CD4-positive, alpha-beta T cell (primary cell): ENCODE measurements around the gene ASCL3. TPM values are rescaled to one million over a fixed set of nuclear protein-coding genes. Genes with fewer than 3 reads are reported as not detected.
"Not testable (repeated sequence)": the region's sequence is repeated elsewhere in the genome, so short reads cannot be mapped to it uniquely, and the experiment has no call there.

ENCODE experiments used
- ATAC-seq: fragments of 200-7000 bp; cut with Tn5 transposase; one replicate; pipeline ENCODE4 v1.10.0; 2022; ENCODE audit warnings: mild to moderate bottlenecking; ENCODE audit not compliant: poor library complexity
- CTCF ChIA-PET: fragments of 350-600 bp; sonication (Branson Sonifier 250); formaldehyde crosslinking; loops from one replicate; lab custom pipeline; 2021; ENCODE audit warnings: antibody characterized with exemption, inconsistent platforms; lab: Charles Lee
- POLR2A ChIA-PET: fragments of 350-600 bp; sonication (Branson Sonifier 250); formaldehyde crosslinking; loops from one replicate; lab custom pipeline; 2021; ENCODE audit warnings: antibody characterized with exemption, inconsistent platforms; lab: Charles Lee
- DNase-seq, 14 experiments: peaks; one replicate each; pipeline ENCODE4 v3.0.0-alpha.2; 2013 to 2020; ENCODE audit warnings: mixed read lengths in 2 of 14
- H3K27ac ChIP-seq, 2 donors: one replicate each; pipeline versions ENCODE4 v1.5.1 to v1.7.0; 2013; ENCODE audit warnings: low read length in 2 of 2, low read depth in 1 of 2, mild to moderate bottlenecking in 1 of 2
- H3K27me3 ChIP-seq, 2 experiments: 1 replicate in 1 of 2; 2 replicates in 1 of 2; pipeline versions ENCODE4 v1.6.1 to v1.7.0; 2013; ENCODE audit warnings: low read length in 2 of 2, control low read depth in 1 of 2, mild to moderate bottlenecking in 1 of 2, moderate library complexity in 1 of 2; ENCODE audit not compliant: insufficient read depth in 2 of 2, control insufficient read depth in 1 of 2
- H3K36me3 ChIP-seq: one replicate; pipeline ENCODE4 v1.6.1; 2013; ENCODE audit warnings: low read length, control low read depth; ENCODE audit not compliant: insufficient read depth
- H3K4me1 ChIP-seq: one replicate; pipeline ENCODE4 v1.6.1; 2013; ENCODE audit warnings: low read length, control low read depth; ENCODE audit not compliant: insufficient read depth
- H3K4me3 ChIP-seq: one replicate; pipeline ENCODE4 v1.5.1; 2013; ENCODE audit warnings: mild to moderate bottlenecking, low read length, moderate library complexity
- H3K9me3 ChIP-seq, 2 experiments: 1 replicate in 1 of 2; 2 replicates in 1 of 2; pipeline versions ENCODE4 v1.6.1 to v1.7.0; 2013; ENCODE audit warnings: low read length in 2 of 2, mild to moderate bottlenecking in 2 of 2, control low read depth in 1 of 2, moderate library complexity in 1 of 2; ENCODE audit not compliant: control insufficient read depth in 1 of 2, insufficient read depth in 1 of 2
- H3K27ac Mint-ChIP-seq: one replicate; pipeline ENCODE4 v1.8.0; 2020; ENCODE audit warnings: mixed read lengths
- H3K27me3 Mint-ChIP-seq: one replicate; pipeline ENCODE4 v1.8.0; 2021; ENCODE audit warnings: mixed read lengths
- H3K36me3 Mint-ChIP-seq: one replicate; pipeline ENCODE4 v1.8.0; 2021; ENCODE audit warnings: low read depth, mixed read lengths
- H3K4me1 Mint-ChIP-seq: one replicate; pipeline ENCODE4 v1.8.0; 2021; ENCODE audit warnings: low read depth, mixed read lengths
- H3K4me3 Mint-ChIP-seq: one replicate; pipeline ENCODE4 v1.8.0; 2020; ENCODE audit warnings: mild to moderate bottlenecking, mixed read lengths
- H3K9me3 Mint-ChIP-seq: one replicate; pipeline ENCODE4 v1.8.0; 2020; ENCODE audit warnings: mixed read lengths
- CTCF ChIP-seq: fragments of 200-600 bp; IDR thresholded peaks from one replicate; pipeline ENCODE4 v1.8.0; 2022; ENCODE audit warnings: antibody characterized with exemption, mild to moderate bottlenecking
- intact Hi-C, 2 experiments: fragments of 100-400 bp; cut with DNase I in 1 of 2; cut with micrococcal nuclease in 1 of 2; formaldehyde crosslinking; loops; one replicate each; pipeline versions ENCODE4 v1.15.1 to v1.9.0; 2023 to 2025; cut with DNase I, micrococcal nuclease
- total RNA-seq, 174 experiments: library from RNA in 2 of 174; stranded (reverse) in 2 of 174; gene quantifications; one replicate each; pipeline ENCODE4 v1.2.3 and lab custom pipeline; 2021 to 2026

Gene ASCL3
- total RNA-seq, 2 experiments from 2014 or later: not detected

GRCh38 chr11:8907116-8907515 lies 35.7 kb downstream of the ASCL3 start:
- H3K4me3 ChIP-seq: no peak overlapping the region
- Mint-ChIP-seq H3K27ac (no peak overlapping the region), H3K9me3 (peaks cover 5% of the 10 kb centered on the region), H3K4me1 (peaks cover 22% of the 10 kb centered on the region), H3K36me3 (peaks cover 5% of the 10 kb centered on the region), H3K27me3 (no peaks in the 10 kb centered on the region), H3K4me3 (no peak overlapping the region)
- intact Hi-C loops: no loop called here
- no peaks in the 10 kb centered on the region for H3K9me3 ChIP-seq
- ChIA-PET POLR2A (no interaction called here), CTCF (no interaction called here)
- H3K36me3 ChIP-seq: no peaks in the 10 kb centered on the region
- no peak for TF ChIP-seq CTCF
- DNase-seq: no peak
- H3K27me3 ChIP-seq: no peaks in the 10 kb centered on the region
- H3K4me1 ChIP-seq: peaks cover 16% of the 10 kb centered on the region
- no peak for ATAC-seq
- H3K27ac ChIP-seq: no peak overlapping the region

GRCh38 chr11:8905528-8906165 lies 37.2 kb downstream of the ASCL3 start:
- peaks cover 6% of the 10 kb centered on the region for H3K36me3 Mint-ChIP-seq
- H3K4me3 ChIP-seq: no peak overlapping the region
- peaks cover 21% of the 10 kb centered on the region for H3K4me1 Mint-ChIP-seq
- H3K27me3 ChIP-seq: no peaks in the 10 kb centered on the region
- peaks cover 6% of the 10 kb centered on the region for H3K27me3 Mint-ChIP-seq
- POLR2A ChIA-PET: no interaction called here
- peaks cover 11% of the 10 kb centered on the region for H3K4me1 ChIP-seq
- H3K9me3 ChIP-seq: no peaks in the 10 kb centered on the region
- H3K36me3 ChIP-seq: no peaks in the 10 kb centered on the region
- intact Hi-C loops: no loop called here
- CTCF ChIA-PET: no interaction called here
- TF ChIP-seq CTCF: no peak
- no peak overlapping the region for H3K27ac ChIP-seq
- no peak overlapping the region for H3K4me3 Mint-ChIP-seq
- H3K27ac Mint-ChIP-seq: no peak overlapping the region
- peaks cover 9% of the 10 kb centered on the region for H3K9me3 Mint-ChIP-seq
- no peak for ATAC-seq
- DNase-seq: no peak

- ChIA-PET CTCF (no interaction called here), POLR2A (no interaction called here)
- H3K36me3 Mint-ChIP-seq: peaks cover 19% of the 10 kb centered on the region
- no peak overlapping the region for H3K4me3 Mint-ChIP-seq
- DNase-seq (no peak), ATAC-seq (no peak)
- H3K27ac Mint-ChIP-seq: no peak overlapping the region
- Histone ChIP-seq H3K36me3 (no peaks in the 10 kb centered on the region), H3K9me3 (peaks cover 9 to 17% of the 10 kb centered on the region in 2 experiments), H3K4me3 (no peak overlapping the region), H3K27me3 (no peaks in the 10 kb centered on the region), H3K27ac (no peak overlapping the region), H3K4me1 (no peaks in the 10 kb centered on the region)
- TF ChIP-seq CTCF: no peak
- no peaks in the 10 kb centered on the region for H3K4me1 Mint-ChIP-seq
- H3K27me3 Mint-ChIP-seq: peaks cover 6% of the 10 kb centered on the region
- peaks cover 22% of the 10 kb centered on the region for H3K9me3 Mint-ChIP-seq
- intact Hi-C loops: no loop called here
These were observed 43.6 kb downstream of the ASCL3 start for GRCh38 chr11:8899119-8899753.

GRCh38 chr11:8891185-8891584 lies 51.6 kb downstream of the ASCL3 start:
- intact Hi-C loops, H3K27ac Mint-ChIP-seq, H3K27me3 ChIP-seq, DNase-seq, H3K9me3 Mint-ChIP-seq, H3K27ac ChIP-seq, POLR2A ChIA-PET, H3K4me1 ChIP-seq, ATAC-seq, H3K4me1 Mint-ChIP-seq, H3K9me3 ChIP-seq, H3K36me3 Mint-ChIP-seq, CTCF ChIA-PET, H3K4me3 Mint-ChIP-seq, H3K36me3 ChIP-seq, H3K4me3 ChIP-seq: not testable (repeated sequence)
- peaks cover 17% of the 10 kb centered on the region for H3K27me3 Mint-ChIP-seq
